T-helper 2 cell treated with Interferon-gamma antibody and Interleukin-4, amounts not matched to agents 5 μg/mL and 100 μg/mL, for 36 hours (primary cell): Measurements from ENCODE around the gene CDR2.
A peak's percentile ranks its signal among the peaks of the same experiment; 100 is the strongest.

ENCODE experiments used
- DNase-seq: peaks from one replicate; pipeline ENCODE4 v3.0.0; 2021; ENCODE audit warnings: low spot score
- H3K27ac Mint-ChIP-seq: one replicate; pipeline ENCODE4 v1.8.0; 2021; ENCODE audit warnings: mild to moderate bottlenecking, mixed read lengths
- H3K27me3 Mint-ChIP-seq: one replicate; pipeline ENCODE4 v1.8.0; 2021; ENCODE audit warnings: low read depth, mixed read lengths
- H3K36me3 Mint-ChIP-seq: one replicate; pipeline ENCODE4 v1.8.0; 2021; ENCODE audit warnings: low read depth, mixed read lengths
- H3K4me1 Mint-ChIP-seq: one replicate; pipeline ENCODE4 v1.8.0; 2021; ENCODE audit warnings: low read depth, mixed read lengths
- H3K4me3 Mint-ChIP-seq: one replicate; pipeline ENCODE4 v1.8.0; 2022; ENCODE audit warnings: mild to moderate bottlenecking, moderate library complexity, mixed read lengths
- H3K9me3 Mint-ChIP-seq: one replicate; pipeline ENCODE4 v1.8.0; 2021; ENCODE audit warnings: mixed read lengths

Gene CDR2

DNA sequence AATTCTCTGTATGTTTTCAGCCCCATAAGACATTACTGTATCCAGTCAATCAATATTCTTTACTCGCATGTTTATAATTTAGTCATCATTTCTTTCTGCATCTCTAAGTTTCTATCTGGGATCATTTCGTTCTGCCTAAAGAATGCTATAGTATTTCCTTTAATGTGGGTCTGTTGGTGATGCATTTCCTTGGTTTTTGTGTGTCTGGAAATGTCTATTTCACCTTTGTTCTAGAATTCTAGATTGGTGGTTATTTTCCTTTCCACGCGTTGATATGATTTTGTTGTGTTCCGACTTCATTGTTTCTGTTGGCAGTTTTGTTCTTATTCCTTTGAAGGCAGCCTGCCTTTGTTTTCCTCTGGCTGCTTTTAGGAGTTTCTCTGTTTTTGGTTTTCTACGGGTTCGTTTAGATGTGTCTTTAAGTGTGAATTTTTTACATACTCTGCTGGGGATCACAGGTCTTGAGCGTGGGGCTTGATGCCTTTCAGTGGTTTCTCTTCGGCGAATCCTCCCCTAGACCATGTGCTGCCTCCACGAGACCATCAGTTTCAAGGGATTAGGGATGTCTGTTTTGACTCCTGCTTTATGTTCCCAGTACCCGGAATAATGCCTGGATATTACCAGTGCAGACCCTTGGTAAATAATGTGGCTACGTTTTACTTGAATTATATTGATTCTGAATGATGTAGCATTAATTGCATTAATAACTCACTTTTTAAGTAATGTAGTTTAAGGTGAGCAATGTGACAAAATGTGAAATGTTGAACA, 53.7 kb downstream of the CDR2 start:
- Mint-ChIP-seq H3K27ac (no peak overlapping the region), H3K4me1 (peaks cover 8% of the 10 kb centered on the region), H3K36me3 (peaks cover 38% of the 10 kb centered on the region), H3K4me3 (no peak overlapping the region), H3K27me3 (no peaks in the 10 kb centered on the region), H3K9me3 (no peaks in the 10 kb centered on the region)
- DNase-seq, result no peak

GRCh38 chr16:22318690-22319358, 55.6 kb downstream of the CDR2 start:
- H3K4me3 Mint-ChIP-seq, result no peak overlapping the region
- no peaks in the 10 kb centered on the region for H3K27me3 Mint-ChIP-seq

DNA sequence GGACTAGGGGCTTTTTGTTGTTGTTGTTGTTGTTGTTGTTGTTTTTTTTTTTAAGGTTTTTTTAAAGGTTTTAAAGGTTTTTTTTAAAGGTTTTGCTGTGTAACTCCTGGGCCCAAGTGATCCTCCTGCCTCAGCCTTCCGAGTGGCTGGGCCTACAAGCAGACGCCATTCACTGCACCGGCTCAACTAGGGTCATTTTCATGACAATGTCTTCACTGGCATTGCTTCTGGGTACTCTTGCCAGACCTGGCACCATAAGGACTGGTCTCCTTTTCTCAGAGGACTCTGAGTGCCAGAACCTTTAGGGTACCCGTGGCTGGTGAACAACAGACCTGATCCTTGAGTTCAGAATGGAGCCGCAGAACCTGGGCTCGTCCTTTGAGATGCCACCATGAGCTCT, 56.8 kb downstream of the CDR2 start:
- no peak overlapping the region for H3K4me3 Mint-ChIP-seq
- H3K36me3 Mint-ChIP-seq, result peaks cover 44% of the 10 kb centered on the region
- H3K4me1 Mint-ChIP-seq, result peaks cover 8% of the 10 kb centered on the region
- DNase-seq, result no peak
- H3K27ac Mint-ChIP-seq, result no peak overlapping the region
- H3K27me3 Mint-ChIP-seq, result no peaks in the 10 kb centered on the region
- no peaks in the 10 kb centered on the region for H3K9me3 Mint-ChIP-seq

More at GRCh38 chr16:22318690-22319358, 55.6 kb downstream of the CDR2 start:
- Mint-ChIP-seq H3K4me1 (peaks cover 8% of the 10 kb centered on the region), H3K36me3 (peaks cover 39% of the 10 kb centered on the region), H3K9me3 (no peaks in the 10 kb centered on the region), H3K27ac (no peak overlapping the region)
- DNase-seq, result peak; percentile 36

- no peak for DNase-seq
- Mint-ChIP-seq H3K4me3 (no peak overlapping the region), H3K4me1 (peaks cover 8% of the 10 kb centered on the region), H3K36me3 (peaks cover 44% of the 10 kb centered on the region), H3K27ac (no peak overlapping the region), H3K9me3 (no peaks in the 10 kb centered on the region), H3K27me3 (no peaks in the 10 kb centered on the region)
These were observed 57.4 kb downstream of the CDR2 start for GRCh38 chr16:22317001-22317530.

DNA sequence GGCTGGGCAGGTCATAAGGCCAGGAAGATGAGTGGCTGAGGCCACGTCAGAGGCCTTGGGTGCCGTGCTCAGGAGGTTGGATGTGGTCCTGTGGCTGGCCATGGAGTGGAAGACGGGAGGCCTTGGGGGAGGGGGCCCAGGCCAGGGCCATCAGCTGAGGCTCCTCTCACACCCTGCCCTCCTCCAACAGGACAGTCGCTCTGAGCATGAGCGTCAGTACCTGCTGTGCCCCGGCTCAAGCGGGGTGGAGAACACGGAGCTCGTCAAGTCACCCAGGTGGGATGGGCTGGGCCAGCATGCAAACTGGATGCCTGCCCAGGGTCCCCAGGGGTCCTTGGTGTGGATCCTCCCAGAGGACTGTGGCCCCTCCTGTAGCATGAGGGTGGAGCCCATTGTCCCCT, 58.0 kb downstream of the CDR2 start:
- peaks cover 8% of the 10 kb centered on the region for H3K4me1 Mint-ChIP-seq
- H3K4me3 Mint-ChIP-seq, result no peak overlapping the region
- H3K27me3 Mint-ChIP-seq, result no peaks in the 10 kb centered on the region
- peaks cover 49% of the 10 kb centered on the region for H3K36me3 Mint-ChIP-seq
- H3K9me3 Mint-ChIP-seq, result no peaks in the 10 kb centered on the region
- no peak for DNase-seq
- no peak overlapping the region for H3K27ac Mint-ChIP-seq

DNA sequence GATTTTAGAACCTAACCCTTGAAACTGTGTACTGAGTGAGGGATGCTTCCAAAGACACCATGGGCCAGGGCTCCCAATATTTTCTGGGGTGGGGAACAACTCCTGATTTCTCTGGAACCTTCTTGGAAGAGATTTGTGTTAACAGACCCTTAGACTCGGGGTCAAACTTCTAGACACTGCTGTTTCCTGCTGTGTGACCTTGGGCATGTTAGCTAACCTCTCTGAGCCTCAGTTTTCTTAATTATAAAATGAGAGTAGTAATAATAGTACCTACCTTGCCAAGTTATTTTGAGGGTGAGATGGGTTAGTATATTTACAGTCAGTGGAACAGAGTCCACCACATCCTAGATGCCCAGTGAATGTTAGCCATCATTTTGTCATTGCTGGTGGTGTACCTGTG, 58.4 kb downstream of the CDR2 start:
- H3K36me3 Mint-ChIP-seq, result peaks cover 45% of the 10 kb centered on the region
- no peaks in the 10 kb centered on the region for H3K9me3 Mint-ChIP-seq
- no peak overlapping the region for H3K27ac Mint-ChIP-seq
- H3K27me3 Mint-ChIP-seq, result no peaks in the 10 kb centered on the region
- DNase-seq, result no peak
- H3K4me1 Mint-ChIP-seq, result peaks cover 4% of the 10 kb centered on the region
- H3K4me3 Mint-ChIP-seq, result no peak overlapping the region

- no peak overlapping the region for H3K4me3 Mint-ChIP-seq
- peaks cover 38% of the 10 kb centered on the region for H3K36me3 Mint-ChIP-seq
- H3K9me3 Mint-ChIP-seq, result no peaks in the 10 kb centered on the region
- no peak overlapping the region for H3K27ac Mint-ChIP-seq
- H3K27me3 Mint-ChIP-seq, result no peaks in the 10 kb centered on the region
- no peaks in the 10 kb centered on the region for H3K4me1 Mint-ChIP-seq
- no peak for DNase-seq
These were observed 59.5 kb downstream of the CDR2 start for GRCh38 chr16:22314661-22315626.

DNA sequence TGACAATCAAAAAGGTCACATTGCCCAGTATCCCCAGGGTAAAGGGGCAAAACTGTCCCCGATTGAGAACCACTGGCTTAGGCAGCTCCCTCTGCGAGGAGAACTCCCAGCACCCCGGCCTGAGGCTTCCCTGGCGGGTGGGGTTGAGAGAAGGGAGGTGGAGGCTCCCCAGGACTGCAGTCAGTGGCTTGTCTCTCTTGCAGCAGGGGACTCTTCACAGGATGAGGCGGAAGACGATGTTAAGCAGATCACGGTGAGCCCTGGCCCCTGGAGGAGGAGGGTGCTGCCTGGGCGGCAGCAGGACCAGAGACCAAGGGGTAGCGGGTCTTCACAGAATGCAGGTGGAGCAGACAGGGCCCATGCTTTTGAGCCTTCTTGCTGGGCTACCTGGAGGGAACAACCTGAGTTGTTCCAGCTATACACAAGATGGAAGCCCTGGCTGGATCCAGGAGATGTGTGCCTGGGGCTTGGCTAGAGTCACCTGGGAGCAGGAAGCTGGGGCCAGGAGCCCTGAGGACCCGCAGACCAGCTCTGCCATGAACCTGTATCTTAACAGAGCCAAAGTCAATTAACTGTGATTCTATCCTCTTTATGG, 60.4 kb downstream of the CDR2 start:
- Mint-ChIP-seq H3K4me3 (no peak overlapping the region), H3K4me1 (no peaks in the 10 kb centered on the region), H3K9me3 (no peaks in the 10 kb centered on the region), H3K27ac (no peak overlapping the region), H3K27me3 (no peaks in the 10 kb centered on the region), H3K36me3 (peaks cover 35% of the 10 kb centered on the region)
- no peak for DNase-seq

GRCh38 chr16:22312897-22313781, 61.3 kb downstream of the CDR2 start:
- Mint-ChIP-seq H3K27ac (peak overlapping the region; percentile 10), H3K9me3 (no peaks in the 10 kb centered on the region), H3K27me3 (no peaks in the 10 kb centered on the region), H3K36me3 (peaks cover 34% of the 10 kb centered on the region), H3K4me3 (no peak overlapping the region), H3K4me1 (no peaks in the 10 kb centered on the region)
- DNase-seq, result no peak

DNA sequence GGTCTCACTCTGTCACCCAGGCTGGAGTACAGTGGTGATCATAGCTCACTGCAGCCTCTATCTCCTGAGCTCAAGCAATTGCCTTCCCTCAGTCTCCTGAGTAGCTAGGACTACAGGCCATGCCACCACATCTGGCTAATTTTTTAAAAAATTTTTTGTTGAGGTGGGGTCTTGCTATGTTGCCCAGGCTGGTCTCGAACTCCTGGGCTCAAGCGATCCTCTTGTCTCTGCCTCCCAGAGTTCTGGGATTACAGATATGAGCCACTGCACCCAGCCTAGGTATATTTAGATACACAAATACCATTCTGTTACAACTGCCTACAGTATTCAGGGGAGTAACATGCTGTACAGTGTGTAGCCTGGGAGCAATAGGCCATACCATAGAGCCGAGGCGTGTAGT, 62.9 kb downstream of the CDR2 start:
- H3K27me3 Mint-ChIP-seq, result no peaks in the 10 kb centered on the region
- no peaks in the 10 kb centered on the region for H3K4me1 Mint-ChIP-seq
- H3K27ac Mint-ChIP-seq, result no peak overlapping the region
- peaks cover 29% of the 10 kb centered on the region for H3K36me3 Mint-ChIP-seq
- H3K9me3 Mint-ChIP-seq, result no peaks in the 10 kb centered on the region
- no peak for DNase-seq
- H3K4me3 Mint-ChIP-seq, result no peak overlapping the region

DNA sequence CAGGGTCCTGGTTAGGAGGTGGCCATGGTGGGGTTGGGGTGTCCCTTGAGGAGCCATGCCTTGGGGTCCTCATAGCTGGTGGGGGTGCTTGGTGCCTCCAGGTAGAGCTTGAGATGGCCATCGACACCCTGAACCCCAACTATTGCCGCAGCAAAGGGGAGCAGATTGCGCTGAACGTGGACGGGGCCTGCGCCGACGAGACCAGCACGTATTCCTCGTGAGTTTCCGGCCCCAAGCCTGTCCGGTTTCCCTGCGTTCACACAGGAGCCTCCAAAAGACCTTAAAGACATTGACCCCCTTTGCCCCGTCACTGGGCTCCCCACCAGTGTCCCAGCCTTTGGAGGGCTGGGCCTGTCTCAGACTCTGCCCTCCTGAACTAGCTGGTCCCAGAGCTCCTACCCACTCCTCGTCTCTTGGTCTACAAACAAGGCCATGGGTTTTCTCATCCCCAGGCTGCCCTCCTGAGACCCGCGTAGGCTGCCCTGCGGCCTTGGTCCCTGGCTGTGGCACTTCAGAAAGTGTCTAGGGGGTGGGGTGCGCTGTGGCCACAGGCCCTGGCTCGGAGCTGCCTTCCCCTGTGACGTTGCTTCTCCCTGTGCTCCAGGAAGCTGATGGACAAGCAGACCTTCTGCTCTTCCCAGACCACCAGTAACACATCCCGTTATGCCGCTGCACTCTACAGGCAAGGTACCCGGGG, 65.4 kb downstream of the CDR2 start:
- Mint-ChIP-seq H3K27me3 (no peaks in the 10 kb centered on the region), H3K4me3 (no peak overlapping the region), H3K36me3 (peaks cover 24% of the 10 kb centered on the region), H3K27ac (no peak overlapping the region), H3K9me3 (no peaks in the 10 kb centered on the region), H3K4me1 (no peaks in the 10 kb centered on the region)
- DNase-seq, result no peak

GRCh38 chr16:22307838-22308237, 66.6 kb downstream of the CDR2 start:
- H3K4me1 Mint-ChIP-seq, result no peaks in the 10 kb centered on the region
- no peak overlapping the region for H3K4me3 Mint-ChIP-seq
- H3K9me3 Mint-ChIP-seq, result no peaks in the 10 kb centered on the region
- no peak for DNase-seq
- no peak overlapping the region for H3K27ac Mint-ChIP-seq
- H3K27me3 Mint-ChIP-seq, result no peaks in the 10 kb centered on the region
- H3K36me3 Mint-ChIP-seq, result peaks cover 25% of the 10 kb centered on the region
